Colonic mucosa (tissue), 4 donors: Measurements from ENCODE around the gene LSP1. TPM values are rescaled to one million over a fixed set of nuclear protein-coding genes. Genes with fewer than 3 reads are reported as not detected.
"Not testable (repeated sequence)": the region's sequence is repeated elsewhere in the genome, so short reads cannot be mapped to it uniquely, and the experiment has no call there.

Experiments
- DNase-seq: peaks from one replicate; pipeline ENCODE4 v3.0.0-alpha.2; 2020
- H3K27ac ChIP-seq: fragments of 200-600 bp; one replicate; pipeline ENCODE4 v1.8.0; 2021
- H3K27me3 ChIP-seq: fragments of 200-600 bp; one replicate; pipeline ENCODE4 v1.8.0; 2021
- H3K36me3 ChIP-seq: fragments of 200-600 bp; one replicate; pipeline ENCODE4 v1.8.0; 2021
- H3K4me1 ChIP-seq: fragments of 200-600 bp; one replicate; pipeline ENCODE4 v1.8.0; 2021; ENCODE audit warnings: mild to moderate bottlenecking
- H3K4me3 ChIP-seq: fragments of 200-600 bp; one replicate; pipeline ENCODE4 v1.8.0; 2021
- H3K9ac ChIP-seq, 2 donors: one replicate each; pipeline ENCODE4 v1.7.0; 2013; ENCODE audit warnings: control low read depth in 2 of 2, low read depth in 2 of 2, low read length in 2 of 2
- H3K9me3 ChIP-seq: fragments of 200-600 bp; one replicate; pipeline ENCODE4 v1.8.0; 2021
- CTCF ChIP-seq: fragments of 200-600 bp; IDR thresholded peaks from one replicate; pipeline ENCODE4 v1.8.0; 2022; ENCODE audit warnings: antibody characterized with exemption, mild to moderate bottlenecking
- intact Hi-C: fragments of 100-400 bp; cut with DNase I; formaldehyde crosslinking; loops from one replicate; pipeline ENCODE4 v1.14.1; 2022
- microRNA-seq: library from miRNA; unstranded; fragments of <30 nt; microRNA quantifications from one replicate; pipeline ENCODE4, GENCODE V29; 2019
- total RNA-seq, 2 donors: library from RNA; stranded (reverse); fragmentation: NEBNext Ultra II Directional in 1 of 2; extraction: Animal tissue kit (Norgen Biotek cat#: 25700) in 1 of 2; gene quantifications; one replicate each; pipeline ENCODE4 v1.2.1, GENCODE V29; 2021
- donor health status: healthy.
- donor health status: DM: no; HTN: no; CAD: no.
- donor health status: DM: no; HTN: no; CAD: no.

The LSP1 gene
- total RNA-seq, 2 donors from 2014 or later, result 18.9 to 23.0 TPM

GRCh38 chr11:1939006-1939625 is 86.2 kb downstream of the LSP1 start:
- no peak for DNase-seq
- Histone ChIP-seq H3K27ac (no peak overlapping the region), H3K4me3 (no peak overlapping the region), H3K27me3 (no peaks in the 10 kb centered on the region), H3K4me1 (no peaks in the 10 kb centered on the region), H3K9me3 (no peaks in the 10 kb centered on the region), H3K36me3 (no peaks in the 10 kb centered on the region), H3K9ac (no peak overlapping the region)
- no peak for TF ChIP-seq CTCF
- intact Hi-C loops, result no loop called here

GRCh38 chr11:1939788-1940187 is 86.9 kb downstream of the LSP1 start:
- not testable (repeated sequence) for H3K4me1 ChIP-seq, H3K36me3 ChIP-seq, H3K9ac ChIP-seq, H3K9me3 ChIP-seq, H3K27ac ChIP-seq, H3K4me3 ChIP-seq, H3K27me3 ChIP-seq, DNase-seq
- intact Hi-C loops, result loop anchor here (1.0 kb wide), 1 partner anchor 45 kb away; no protein-coding TSS in a partner anchor

Small RNAs within 50 kb of the gene (microRNA-seq; reads per million reads assigned to microRNA genes)
- gene MIR4298 (not detected), gene MIR7847 (not detected)

Other genes starting within 250 kb of the LSP1 start
- not detected for gene KRTAP5-3, start 244.6 kb upstream of the LSP1 start, total RNA-seq
- gene KRTAP5-4, start 230.9 kb upstream of the LSP1 start, total RNA-seq, result not detected
- not detected for gene KRTAP5-5, start 223.3 kb upstream of the LSP1 start, total RNA-seq
- gene KRTAP5-6, start 155.9 kb upstream of the LSP1 start, total RNA-seq, result not detected
- gene IFITM10, start 102.5 kb upstream of the LSP1 start, total RNA-seq, result 1 to 10 TPM in 1 of 2 donors, under 1 TPM in 1; 0.42 to 1.1 TPM
- gene CTSD, start 89.2 kb upstream of the LSP1 start, total RNA-seq, result 100 to 1,000 TPM; 633 to 887 TPM
- gene SYT8, start 18.1 kb upstream of the LSP1 start, total RNA-seq, result 1 to 10 TPM; 1.7 to 3.5 TPM
- gene TNNI2, start 14.1 kb upstream of the LSP1 start, total RNA-seq, result under 1 TPM in 1 of 2 donors, not detected in 1; 0.94 TPM
- not detected for gene PRR33, start 38.8 kb downstream of the LSP1 start, total RNA-seq
- gene TNNT3, start 66.6 kb downstream of the LSP1 start, total RNA-seq, result under 1 TPM in 1 of 2 donors, not detected in 1; 0.72 TPM
- 100 to 1,000 TPM in 1 of 2 donors, 10 to 100 TPM in 1; 89.4 to 140 TPM for gene MRPL23, start 94.2 kb downstream of the LSP1 start, total RNA-seq
- gene H19, start 144.8 kb downstream of the LSP1 start, total RNA-seq, result 10 to 100 TPM in 1 of 2 donors, 1 to 10 TPM in 1; 4.7 to 32.9 TPM